OCI-LY1 (cell line): Measurements from ENCODE around the gene EPHX1.

Experiments
- EZH2 ChIP-seq: fragments of 200-600 bp; sonication (generic), shearing (Covaris generic); IDR thresholded peaks from 2 replicates; pipeline ENCODE4 v1.8.0; 2017; ENCODE audit warnings: borderline replicate concordance, mixed run types, mild to moderate bottlenecking, antibody characterized with exemption, low read length, moderate library complexity, mixed read lengths
- TF ChIP-seq, protein P1 (sequence below): fragments of 200-600 bp; sonication (generic), shearing (Covaris generic); IDR thresholded peaks from 2 replicates; pipeline ENCODE4 v1.5.1; 2017; ENCODE audit warnings: mild to moderate bottlenecking, antibody characterized with exemption, low read length, moderate library complexity, mixed read lengths

GRCh38 chr1:225862581-225862950, 52.6 kb downstream of the EPHX1 start:
- TF ChIP-seq, protein P1, sequence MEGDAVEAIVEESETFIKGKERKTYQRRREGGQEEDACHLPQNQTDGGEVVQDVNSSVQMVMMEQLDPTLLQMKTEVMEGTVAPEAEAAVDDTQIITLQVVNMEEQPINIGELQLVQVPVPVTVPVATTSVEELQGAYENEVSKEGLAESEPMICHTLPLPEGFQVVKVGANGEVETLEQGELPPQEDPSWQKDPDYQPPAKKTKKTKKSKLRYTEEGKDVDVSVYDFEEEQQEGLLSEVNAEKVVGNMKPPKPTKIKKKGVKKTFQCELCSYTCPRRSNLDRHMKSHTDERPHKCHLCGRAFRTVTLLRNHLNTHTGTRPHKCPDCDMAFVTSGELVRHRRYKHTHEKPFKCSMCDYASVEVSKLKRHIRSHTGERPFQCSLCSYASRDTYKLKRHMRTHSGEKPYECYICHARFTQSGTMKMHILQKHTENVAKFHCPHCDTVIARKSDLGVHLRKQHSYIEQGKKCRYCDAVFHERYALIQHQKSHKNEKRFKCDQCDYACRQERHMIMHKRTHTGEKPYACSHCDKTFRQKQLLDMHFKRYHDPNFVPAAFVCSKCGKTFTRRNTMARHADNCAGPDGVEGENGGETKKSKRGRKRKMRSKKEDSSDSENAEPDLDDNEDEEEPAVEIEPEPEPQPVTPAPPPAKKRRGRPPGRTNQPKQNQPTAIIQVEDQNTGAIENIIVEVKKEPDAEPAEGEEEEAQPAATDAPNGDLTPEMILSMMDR: no peak
- no peak for TF ChIP-seq EZH2
